Measurements from ENCODE around the gene ZSWIM4.

Gene ZSWIM4

DNA sequence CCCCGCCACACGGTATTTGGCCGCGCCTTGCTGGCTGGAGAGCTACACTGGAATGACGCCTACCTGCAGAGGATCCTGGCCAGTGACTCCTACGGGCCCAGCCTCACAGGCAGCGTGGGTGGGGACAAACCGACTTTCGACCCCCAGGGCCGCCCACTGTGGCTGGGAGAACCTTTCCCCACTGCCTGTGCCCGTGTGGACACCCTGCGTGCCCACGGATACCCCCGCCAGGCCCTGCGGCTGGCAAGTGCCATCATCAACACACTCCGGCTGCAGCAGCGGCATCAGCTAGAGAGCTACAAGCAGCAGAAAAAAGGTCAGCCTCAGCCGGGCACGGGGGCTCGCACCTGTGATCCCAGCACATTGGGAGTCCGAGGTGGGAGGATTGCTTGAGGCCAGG is 19.3 kb downstream of the ZSWIM4 start:
- DNase-seq = no peak

DNA sequence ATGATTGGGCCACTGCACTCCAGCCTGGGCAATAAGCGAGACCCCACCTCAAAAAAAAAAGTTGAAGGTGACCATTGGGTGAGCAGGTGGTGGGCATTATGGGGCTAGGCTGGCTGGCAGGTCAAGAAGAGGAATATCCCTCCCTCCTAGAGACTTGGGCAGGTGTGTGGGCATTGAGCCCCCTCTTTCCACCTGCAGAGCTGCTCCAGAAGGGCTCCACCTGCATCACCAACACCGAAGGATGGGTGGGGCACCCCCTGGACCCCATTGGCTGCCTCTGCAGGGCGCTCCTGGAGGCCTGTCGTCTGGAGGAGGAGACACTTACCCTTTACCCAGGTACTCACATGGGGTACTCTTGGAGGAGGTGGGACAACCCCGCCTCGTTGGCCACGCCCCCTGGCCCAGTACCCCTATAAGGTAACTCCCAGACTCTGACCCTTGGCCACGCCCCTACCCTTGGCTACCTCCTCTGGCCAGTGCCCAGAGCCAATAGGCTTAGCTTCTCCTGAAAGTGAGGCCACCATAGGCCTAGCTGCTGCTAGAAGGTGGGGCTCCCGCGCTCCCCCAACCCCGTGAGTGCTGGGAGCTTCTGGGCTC is 21.9 kb downstream of the ZSWIM4 start:
- no peak for DNase-seq

DNA sequence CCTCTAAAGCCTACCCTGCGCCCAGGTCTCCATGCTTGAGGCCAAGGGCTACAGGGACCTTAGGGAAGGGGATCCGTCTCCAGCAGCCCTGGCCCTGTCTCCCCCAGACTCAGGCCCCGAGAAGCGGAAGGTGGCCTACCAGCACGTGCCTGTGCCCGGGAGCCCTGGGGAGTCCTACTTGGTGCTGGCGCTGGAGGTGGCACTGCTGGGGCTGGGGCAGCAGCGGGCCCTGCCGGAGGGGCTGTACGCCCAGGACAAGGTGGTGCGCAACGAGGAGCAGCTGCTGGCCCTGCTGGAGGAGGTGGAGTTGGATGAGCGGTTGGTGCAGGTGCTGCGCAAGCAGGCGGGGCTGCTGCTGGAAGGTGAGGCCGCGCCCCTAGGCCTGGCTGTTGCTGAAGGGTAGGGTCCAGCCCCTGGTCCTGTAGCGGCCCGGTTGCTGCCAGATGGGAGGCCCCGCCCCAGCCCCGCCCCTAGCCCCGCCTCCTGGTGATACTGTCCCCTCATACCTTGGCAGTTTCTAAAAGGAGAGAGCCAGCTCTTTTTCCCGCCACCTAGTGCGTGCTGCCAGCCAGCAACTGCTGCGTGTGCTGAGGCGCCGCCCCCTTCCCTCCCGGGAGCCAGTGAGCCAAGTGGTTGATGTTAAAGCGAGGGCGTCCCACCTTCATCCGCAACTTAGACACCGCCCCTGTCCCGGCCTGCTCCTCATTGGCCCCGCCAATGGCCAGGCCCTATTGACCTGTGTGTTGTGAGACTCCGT is 22.6 kb downstream of the ZSWIM4 start:
- DNase-seq = no peak

DNA sequence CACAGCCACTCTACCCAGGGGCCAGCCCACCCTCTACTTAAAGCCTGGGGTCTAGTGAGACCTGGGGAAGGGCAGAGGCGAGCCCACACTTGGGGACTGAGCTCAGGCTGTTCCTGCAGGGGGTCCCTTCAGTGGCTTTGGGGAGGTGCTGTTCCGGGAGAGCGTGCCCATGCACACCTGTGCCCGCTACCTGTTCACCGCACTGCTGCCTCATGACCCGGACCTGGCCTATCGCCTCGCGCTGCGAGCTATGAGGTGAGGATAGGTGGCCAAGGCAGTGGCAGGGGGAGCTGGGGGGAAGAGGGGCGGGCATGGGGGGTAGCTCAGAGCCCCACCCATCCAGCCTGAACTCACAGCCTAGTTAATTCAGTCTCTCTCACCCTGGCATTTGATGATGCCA is 24.0 kb downstream of the ZSWIM4 start:
- DNase-seq = no peak

DNA sequence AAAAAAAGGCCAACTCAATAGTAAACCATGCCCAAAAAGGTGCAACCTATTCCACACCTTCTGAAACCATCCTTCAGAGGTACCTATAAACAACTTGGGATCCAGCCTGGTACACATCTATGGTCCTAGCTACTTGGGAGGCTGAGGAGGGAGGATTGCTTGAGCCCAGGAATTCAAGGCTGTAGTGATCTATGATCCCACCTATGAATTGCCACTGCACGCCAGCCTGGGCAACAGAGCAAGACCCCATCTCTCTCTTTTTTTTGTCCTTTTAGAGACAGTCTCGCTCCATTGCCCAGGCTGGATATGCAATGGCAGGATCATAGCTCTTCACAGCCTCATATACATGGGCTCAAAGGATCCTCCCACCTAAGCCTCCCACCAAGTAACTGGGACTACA is 26.0 kb downstream of the ZSWIM4 start:
- DNase-seq = no peak

DNA sequence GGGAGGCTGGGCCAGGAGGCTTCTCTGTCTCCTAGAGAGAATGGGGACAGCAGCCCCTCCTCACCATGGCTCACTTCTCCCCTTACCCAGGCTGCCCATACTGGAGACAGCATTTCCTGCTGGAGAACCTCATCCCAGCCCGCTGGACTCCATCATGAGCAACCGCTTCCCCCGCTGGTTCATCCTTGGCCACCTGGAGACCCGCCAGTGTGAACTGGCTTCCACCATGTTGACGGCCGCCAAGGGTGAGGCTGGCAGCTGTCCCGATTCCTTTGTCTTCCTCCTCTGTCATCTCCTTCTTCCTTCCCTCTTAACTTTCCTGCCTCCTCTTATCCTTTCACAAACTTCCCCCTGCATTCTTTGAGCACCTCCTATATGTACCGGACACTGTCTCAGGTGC is 28.0 kb downstream of the ZSWIM4 start:
- DNase-seq = no peak

DNA sequence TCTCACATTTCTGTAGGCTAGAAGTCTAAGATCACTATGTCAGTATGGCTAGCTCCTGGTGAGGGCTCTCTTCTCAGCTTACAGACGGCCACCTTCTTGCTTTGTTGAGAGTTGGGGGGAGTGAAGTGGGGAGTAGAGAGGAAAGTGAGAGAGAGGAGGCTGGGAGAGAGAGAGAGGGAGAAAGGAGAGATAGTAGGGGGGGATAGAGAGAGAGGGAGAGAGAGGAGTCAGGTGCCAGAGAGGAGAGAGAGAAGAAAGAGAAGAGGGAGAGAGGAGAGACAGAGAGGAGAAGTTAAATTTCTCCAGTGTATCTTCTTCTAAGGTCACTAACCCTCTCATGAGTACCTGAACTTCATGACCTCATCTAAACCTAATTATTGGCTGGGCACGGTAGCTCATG is 28.7 kb downstream of the ZSWIM4 start:
- DNase-seq = no peak

DNA sequence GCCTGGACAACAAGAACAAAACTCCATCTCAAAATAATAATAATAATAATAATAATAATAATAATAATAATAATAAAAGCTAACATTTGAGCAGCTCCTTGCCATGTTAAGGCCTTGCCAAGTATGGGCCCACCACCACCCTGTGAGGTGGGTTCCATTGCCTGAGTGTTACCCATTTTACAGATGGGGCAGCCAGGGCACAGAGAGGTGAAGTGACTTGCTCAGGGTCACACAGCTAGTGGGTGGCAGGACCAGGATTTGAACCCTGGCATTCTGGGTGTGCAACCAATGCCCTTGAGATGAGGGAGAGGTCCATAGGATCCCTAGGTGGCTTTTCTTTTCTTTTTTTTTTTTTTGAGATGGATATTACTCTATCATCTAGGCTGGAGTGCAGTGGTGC is 29.5 kb downstream of the ZSWIM4 start:
- no peak for DNase-seq

DNA sequence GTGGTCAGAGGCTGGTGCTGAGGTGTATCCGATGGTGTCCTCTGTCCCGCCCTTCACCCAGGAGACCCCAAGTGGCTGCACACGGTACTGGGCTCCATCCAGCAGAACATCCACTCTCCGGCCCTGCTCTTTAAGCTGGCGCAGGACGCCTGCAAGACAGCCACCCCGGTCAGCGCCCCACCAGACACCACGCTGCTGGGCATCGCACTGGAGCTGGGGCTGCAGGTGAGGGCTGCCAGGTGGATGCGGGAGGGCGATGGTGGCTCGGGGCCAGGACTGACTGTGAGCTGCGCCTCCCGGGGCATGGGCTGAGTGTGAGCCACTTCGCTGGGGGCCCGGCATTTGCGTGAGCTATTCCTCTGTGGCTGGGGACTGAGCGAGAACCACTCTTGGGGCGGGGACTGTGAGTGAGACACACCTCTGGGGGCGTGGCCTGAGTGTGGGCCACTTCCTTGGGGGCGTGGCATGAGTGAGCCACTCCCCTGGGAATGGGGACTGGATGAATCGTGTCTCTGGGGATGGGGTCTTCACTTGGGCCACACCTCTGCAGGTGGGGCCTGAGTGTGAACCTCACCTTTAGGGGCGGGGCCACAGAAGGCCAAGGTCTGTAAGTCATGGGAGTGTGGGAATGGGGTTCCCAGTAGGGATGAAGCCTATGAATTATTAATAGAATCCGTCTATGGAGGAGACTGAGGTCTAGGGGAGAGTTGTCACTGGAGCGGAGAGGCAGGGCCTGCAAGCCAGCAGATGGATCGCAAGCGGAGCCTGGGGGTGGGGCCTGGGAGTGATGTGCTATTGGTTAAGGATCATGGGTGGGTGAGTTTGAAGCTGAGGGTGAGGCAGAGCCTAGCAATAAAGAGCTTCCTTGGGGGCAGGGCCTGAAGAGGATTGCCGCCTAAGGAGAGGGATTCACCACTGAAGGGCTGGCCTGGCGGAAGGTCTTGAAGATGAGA is 30.5 kb downstream of the ZSWIM4 start:
- DNase-seq = no peak

DNA sequence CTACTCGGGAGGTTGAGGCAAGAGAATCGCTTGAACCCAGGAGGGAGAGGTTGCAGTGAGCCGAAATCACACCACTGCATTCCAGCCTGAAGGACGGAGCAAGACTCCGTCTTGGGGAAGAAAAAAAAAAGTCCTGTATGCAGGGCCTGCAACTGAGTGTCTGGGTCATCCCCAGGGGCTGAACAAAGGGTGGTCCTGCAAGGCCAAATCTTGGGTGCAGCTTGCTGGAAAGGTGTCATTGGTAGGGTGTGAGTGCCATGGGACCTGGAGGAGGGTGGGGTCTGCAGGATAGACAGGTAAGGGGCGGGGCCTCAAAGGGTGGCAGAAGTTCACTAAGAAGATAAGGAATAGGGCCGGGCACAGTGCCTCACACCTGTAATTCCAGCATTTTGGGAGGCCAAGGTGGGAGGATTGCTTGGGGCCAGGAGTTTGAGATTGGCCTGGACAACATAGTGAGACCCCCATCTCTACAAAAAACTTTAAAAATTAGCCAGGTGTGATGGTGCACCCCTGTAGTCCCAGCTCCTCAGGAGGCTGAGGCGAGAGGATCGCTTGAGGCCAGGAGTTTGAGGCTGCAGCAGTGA is 31.5 kb downstream of the ZSWIM4 start:
- DNase-seq = no peak

DNA sequence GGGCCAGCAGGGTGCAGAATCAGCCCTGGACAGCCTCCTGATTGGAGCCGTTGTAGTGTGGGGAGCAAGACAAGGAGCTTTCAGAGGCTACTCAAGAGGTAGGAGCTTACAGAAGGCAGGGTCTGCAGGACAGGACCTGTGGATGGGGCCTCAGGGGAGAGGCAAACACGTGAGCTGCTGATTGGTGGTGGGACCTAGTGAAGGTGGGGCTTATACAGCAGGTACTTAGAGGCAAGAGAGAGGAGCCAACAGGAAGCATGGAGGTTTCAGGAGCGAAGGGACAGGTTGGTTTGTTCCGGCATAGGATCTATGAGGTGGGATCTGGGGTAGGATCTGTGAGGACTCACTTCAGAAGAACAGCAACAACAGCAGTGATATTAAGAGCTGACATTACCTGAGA is 32.4 kb downstream of the ZSWIM4 start:
- no peak for DNase-seq

DNA sequence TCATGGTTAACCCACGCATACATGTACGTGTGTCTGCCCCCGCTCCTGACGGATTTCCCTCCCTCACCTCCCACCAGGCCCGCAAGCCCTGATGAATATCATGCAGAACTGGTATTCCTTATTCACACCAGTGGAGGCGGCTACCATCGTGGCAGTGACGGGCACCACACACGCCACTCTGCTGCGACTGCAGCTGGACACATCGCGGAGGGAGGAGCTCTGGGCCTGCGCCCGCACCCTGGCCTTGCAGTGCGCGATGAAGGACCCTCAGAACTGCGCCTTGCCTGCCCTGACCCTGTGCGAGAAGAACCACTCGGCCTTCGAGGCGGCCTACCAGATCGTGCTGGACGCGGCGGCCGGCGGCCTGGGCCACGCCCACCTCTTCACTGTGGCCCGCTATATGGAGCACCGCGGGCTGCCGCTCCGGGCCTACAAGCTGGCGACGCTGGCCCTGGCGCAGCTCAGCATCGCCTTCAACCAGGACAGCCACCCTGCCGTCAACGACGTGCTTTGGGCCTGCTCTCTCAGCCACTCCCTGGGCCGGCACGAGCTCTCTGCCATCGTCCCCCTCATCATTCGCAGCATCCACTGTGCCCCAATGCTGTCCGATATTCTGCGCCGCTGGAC is 35.0 kb downstream of the ZSWIM4 start:
- DNase-seq = no peak

DNA sequence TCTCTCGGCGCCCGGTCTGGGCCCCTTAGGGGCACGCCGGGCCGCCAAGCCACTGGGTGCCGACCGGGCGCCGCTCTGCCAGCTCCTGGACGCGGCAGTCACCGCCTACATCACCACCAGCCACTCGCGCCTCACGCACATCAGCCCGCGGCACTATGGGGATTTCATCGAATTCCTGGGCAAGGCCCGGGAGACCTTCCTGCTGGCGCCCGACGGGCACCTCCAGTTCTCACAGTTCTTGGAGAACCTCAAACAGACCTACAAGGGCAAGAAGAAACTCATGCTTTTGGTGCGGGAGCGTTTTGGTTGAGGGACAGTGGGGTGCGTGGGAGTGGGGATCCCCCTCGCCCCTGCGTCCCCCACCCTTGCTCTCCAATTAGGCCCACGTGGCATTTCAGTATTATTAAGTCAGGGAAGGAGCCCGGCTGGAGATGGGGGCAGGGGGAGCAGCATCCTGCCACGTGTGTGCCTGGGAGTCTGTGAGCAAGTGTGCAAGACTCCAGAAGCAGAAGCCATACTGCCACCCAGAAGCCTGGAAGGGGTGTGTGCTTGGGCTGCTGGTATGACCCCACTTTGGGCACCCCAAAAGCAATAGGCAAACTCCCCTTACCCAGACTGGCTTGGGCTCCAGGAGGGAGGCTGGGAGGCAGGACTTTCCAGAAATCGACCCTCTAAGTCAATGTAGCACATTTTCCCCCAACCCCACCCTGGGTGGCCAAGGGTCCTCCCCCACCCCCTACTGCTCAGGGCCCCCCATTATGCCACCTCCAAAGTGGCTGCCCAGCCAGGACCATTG is 35.7 kb downstream of the ZSWIM4 start:
- DNase-seq = no peak

DNA sequence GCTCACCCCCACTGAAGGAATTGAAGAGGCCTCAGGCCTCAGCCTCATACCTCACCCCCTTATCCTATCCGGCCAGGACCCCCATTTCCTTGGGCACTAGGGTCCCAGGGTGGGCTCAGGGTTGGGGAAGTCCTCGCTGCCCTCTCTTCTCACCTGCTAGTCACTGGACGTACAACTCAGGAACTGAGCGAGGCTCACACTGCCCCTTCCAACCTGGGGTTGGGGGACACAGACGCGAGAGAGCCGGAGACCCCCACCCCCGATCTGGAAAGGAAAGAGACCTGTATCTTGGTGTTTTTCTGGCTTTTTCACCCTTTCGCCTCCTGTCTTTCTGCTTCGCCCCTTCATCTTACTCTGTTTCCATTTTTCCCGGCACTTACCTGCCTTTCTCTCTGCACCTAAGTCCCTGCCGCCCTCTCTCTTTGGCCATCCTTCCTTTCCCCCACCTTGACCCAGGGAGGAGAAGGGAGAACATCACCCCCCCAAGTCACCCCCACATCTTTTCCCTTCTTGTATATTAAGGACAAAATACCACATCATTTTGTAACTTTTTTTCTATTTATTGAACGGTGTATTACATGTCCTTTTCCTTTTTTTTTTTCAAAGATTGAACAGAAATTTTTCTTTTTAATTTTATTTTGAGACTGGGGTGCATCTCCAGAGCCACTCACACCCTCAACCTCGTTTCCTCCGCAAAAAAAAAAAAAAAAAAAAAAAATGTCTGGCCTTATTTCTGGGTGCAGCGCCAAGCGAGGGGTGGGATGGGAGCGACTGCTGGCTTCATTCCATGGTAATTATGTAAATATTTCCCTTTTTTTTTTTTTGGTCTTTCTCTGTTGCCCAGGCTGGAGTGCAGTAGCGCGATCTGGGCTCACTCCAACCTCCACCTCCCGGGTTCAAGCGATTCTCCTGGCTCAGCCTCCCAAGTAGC is 36.6 kb downstream of the ZSWIM4 start:
- DNase-seq = no peak

DNA sequence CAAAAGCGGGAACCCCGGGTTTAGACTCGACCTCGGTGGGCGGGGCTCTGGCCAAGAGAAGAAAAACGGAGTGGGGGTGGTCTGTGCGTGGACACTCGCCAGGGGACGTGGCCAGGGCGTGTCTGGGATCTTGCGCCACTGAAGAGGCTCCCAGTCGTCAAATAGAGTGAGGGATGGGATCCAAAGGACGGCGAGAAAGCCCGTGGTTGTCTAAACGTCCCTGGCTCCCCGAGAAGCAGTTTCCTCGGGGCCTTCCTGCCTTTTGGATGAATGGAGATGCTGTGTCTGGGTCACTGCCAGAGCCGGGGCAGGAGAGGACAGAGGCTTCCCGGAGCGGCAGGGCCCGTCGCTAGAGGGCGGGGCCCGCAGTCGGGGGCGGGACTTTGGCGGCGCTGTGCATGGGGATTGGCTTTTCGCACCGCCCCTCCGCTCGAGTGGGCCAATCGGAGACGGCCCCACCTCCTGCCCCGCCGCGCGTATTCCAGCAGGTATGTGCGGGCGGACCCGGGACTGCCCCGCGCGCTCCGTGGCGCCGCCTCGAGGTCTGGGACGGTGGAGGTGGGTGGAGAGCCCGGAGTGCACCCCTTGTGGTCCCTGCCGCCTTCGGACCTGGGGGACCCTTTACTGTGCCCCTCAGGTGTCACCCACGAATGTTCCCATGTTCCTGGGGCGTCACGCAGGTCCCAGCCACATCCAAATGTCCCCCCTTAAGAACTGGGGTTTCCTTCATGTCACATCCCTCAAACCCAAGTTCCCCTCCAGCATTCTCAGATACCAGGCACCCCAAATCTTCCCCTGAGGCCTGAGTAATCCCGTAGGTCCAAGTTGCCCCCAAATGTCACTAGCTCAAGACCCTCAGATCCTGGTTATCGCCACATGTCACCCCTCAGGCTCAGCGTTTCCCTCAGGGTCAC is 38.3 kb downstream of the ZSWIM4 start:
- DNase-seq = no peak

DNA sequence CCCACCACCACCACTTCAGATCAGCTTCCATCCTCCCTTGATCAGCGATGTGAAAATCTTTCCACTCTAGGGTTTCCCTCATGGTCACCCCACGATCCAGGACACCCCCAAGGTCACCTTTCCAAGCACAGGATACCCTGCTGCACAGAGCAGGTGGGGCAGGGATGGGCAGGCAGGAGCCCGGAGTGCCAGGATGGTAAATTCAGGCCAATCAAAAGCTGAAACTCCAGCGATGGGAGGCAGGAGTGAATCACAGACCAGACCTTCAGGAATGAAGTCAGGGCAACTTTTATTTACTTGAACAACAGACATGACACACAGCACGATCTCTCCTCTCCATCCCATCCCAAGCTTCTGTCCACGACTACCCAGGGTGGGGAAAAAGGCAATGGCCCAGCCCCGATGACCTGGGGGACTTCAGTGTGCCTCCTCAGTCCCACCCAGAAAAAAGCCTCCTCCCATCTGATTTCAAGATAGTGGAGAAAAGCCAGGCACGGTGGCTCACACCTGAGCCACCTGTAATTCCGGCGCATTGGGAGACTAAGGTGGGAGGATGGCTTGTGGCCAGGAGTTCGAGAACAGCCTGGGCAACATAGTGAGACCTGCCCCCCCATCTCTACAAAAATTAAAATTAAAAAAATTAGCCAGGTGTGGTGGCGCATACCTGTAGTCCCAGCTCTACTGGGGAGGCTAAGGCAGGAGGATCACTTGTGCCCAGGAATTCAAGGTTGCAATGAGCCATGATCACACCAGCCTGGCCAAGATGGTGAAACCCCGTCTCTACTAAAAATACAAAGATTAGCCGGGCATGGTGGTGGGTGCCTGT is 39.2 kb downstream of the ZSWIM4 start:
- no peak for DNase-seq

DNA sequence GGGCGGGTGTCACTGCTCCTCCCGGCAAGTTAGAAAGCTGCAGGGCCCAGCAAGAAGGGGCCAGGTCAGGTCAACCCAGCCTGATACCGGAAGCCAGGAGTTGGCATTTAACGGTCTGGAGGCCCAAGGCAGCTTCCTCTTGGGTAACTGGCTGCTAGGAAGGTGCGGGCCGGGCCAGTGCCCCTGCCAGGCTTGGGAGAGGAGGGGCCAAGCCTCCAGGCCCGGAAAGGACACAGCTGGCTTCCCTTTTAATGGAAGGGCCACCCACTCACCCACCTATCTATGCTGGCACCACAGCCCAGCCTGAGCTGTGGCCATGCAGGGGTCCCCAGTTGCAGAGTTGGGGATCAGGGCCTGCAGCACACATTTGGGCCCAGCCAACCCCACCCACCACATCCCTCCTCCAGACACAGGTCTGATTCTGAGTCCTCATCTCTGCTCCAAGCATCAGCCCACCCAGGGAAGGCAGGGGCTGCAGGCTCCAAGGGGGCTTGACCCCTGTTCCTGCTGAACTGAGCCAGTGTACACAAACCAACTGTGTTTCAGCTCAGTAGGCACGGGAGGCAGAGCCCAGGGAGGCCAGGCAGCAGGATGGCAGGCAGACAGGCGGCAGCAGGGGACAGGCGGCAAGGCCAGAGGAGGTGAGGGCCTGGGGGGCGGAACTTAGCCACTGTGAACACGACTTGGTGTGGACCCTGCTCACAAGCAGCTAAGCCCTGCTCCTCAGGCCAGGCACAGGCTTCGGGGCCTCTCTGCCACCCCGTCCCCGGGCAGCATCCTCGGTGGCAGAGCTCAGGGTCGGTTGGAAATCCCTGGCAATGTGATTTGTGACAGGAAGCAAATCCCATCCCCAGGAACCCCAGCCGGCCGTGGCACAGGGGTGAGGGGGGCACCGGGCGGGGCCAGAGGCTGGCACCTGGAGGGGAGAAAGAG is 40.8 kb downstream of the ZSWIM4 start:
- DNase-seq = no peak
